Upper lobe of left lung (tissue), 4 donors: ENCODE results near the gene TPM1.

Source experiments
- POLR2A ChIP-seq, 4 donors: fragments of 450-650 bp; IDR thresholded peaks; one replicate each; pipeline ENCODE4 v1.5.1; 2016 to 2017; ENCODE audit warnings: antibody characterized with exemption in 4 of 4, mild to moderate bottlenecking in 2 of 4
- POLR2AphosphoS5 ChIP-seq, 2 donors: sonication (generic); formaldehyde crosslinking; IDR thresholded peaks; one replicate each; pipeline ENCODE4 v1.5.1; 2017; ENCODE audit warnings: antibody characterized with exemption in 2 of 2

DNA sequence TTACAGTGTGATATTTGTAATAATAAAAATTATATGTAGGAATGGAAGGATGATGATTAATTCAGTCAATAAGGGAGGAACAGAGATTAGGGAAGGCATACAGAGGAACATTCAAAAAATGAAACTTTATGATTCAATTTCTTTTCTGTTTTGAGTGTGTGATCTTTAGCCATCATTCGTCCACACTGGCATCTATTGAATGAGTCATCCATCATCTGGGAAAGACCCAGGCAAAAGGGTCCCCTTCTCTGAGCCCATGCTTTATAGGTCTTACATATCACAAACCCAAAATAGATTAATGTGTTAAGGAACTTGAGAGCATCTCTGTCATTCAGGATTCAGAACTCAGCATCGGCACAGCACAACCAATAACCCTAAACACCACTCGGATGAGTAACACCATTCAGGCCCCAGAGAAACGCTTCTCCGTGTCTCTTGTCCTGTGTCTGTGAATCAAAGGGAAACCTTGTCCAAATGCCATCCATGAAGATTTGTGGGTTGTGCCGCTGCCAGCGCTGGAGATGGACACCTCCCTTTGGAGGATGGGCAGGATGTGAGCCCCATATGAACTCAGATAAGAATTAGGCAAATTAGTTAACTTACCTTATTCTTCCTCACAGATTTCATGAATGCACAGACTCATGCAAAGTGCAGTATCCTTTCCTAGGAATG is 21.7 kb upstream of the TPM1 start:
- no peak for TF ChIP-seq POLR2AphosphoS5 (IDR thresholded peaks at IDR 0.05)
- TF ChIP-seq POLR2A (IDR thresholded peaks at IDR 0.05): no peak
